Measurements from ENCODE around the gene NOCT. TPM values are rescaled to one million over a fixed set of nuclear protein-coding genes. Genes with fewer than 3 reads are reported as not detected.

The NOCT gene
- total RNA-seq (2022; extraction: Qiagen RNA extraction), result 7.7 to 9.3 TPM (median 9.0 TPM) in 5 replicates

GRCh38 chr4:139015269-139015947 is at the start of gene NOCT:
NOCT (plus strand) TSS chr4:139015781; CDS start chr4:139015982, 201 bp downstream.

Other genes starting within 250 kb of the NOCT start
- gene ELF2, start 161.4 kb downstream of the NOCT start, total RNA-seq (2022; extraction: Qiagen RNA extraction), result 11.5 to 14.8 TPM (median 11.6 TPM) in 5 replicates